ENCODE measurements around the gene RNF220.

Gene RNF220

GRCh38 chr1:44405031-44405797 is at the start of gene RNF220:
Gene RNF220 (plus strand): TSS chr1:44405255.
- no peak for DNase-seq (ENCODE audit: low read depth)

- DNase-seq (ENCODE audit: low read depth) = no peak
These were observed 49.3 kb upstream of the RNF220 start for GRCh38 chr1:44355582-44356305.

GRCh38 chr1:44357710-44358109 is 47.3 kb upstream of the RNF220 start:
- no peak for DNase-seq (ENCODE audit: low read depth)

DNA sequence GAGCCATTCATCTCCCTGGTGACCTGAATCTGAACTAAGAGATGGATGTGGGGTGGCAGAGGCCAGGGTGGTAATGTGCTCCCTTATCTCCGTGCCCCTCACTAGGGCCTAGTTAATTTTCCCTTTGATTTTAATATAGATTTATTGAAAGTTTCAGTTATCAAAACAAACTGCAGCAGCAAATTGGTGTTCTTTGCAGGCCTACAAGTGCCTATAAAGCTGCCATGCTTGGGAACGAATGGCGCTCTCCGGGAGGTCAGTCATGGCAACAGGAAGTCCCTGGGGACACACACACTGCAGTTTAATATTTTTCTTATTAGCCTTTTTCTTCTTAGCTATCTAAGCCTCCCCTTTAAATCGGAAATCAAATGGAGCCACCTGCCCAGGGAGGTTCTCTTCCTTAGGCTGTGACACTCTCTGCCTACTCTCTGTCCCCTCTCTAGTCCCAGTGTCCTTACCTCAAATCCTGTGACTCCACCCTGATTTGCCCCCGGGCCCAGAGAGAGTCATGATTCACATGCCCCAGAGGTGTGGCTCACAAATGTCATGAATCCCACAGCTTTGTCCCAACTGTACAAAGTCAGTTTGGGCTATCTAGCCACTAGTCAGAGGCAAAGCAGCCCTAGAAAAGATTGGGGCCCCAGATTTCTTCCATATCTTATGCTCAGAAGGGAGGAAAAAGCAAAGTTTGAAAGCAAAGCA is 45.7 kb upstream of the RNF220 start:
- DNase-seq (ENCODE audit: low read depth) = no peak

GRCh38 chr1:44361478-44361877 is 43.6 kb upstream of the RNF220 start:
- DNase-seq (ENCODE audit: low read depth) = no peak

- no peak for DNase-seq (ENCODE audit: low read depth)
These were observed 38.6 kb upstream of the RNF220 start for GRCh38 chr1:44366371-44366975.

- no peak for DNase-seq (ENCODE audit: low read depth)
These were observed 37.1 kb upstream of the RNF220 start for GRCh38 chr1:44367944-44368343.

DNA sequence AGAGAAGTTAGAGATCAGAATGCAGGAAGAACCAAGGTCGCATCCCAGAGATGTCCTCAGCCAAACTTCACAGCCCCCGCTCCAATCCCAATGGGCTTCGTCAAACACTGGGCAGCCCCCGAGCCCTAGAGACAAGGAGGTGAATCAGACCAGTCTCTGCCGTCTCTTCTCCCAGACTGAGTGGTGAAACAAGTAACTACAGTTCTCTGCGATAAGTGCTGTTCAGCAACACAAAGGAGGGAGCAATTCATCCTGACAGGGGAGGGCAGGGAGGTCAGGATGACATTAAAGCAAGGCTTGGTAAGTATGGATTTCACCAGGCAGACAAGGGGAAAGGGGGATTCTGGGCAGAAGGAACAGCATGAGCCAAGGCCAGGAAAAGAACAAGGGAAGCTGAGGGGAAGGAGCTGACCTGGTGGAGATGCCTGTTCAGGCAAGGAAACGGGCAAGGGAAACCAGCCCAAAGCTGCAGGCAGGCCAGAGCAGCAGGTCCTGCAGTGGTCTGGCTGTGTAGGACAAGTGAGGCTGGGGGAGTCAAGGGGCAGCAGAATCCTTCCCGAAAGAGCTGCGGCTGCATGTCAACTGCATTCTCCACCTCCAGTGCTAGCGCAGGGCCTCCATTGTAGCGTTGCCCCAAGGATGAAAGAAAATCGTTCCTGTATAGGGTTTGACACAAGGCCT is 36.4 kb upstream of the RNF220 start:
- DNase-seq (ENCODE audit: low read depth) = no peak

DNA sequence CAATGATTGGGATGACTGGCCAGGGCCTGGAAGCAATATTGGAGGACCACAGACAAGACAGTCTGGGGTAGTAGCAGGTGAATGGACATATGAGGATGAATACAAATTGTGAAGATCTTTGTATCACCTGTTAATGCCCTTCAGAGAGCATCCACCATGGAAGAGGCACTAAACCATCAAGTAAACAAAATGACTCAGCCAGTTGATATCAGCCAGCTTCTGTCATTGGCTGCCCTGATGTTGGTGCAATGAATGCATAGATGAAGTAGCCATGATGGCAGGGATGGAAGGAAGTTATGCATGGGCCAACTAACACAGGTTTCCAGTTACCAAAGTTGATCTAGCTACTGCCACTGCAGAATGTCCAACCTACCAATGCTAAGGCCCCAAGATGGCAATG is 33.8 kb upstream of the RNF220 start:
- no peak for DNase-seq (ENCODE audit: low read depth)

- no peak for DNase-seq (ENCODE audit: low read depth)
These were observed 29.5 kb upstream of the RNF220 start for GRCh38 chr1:44375547-44375946.

DNA sequence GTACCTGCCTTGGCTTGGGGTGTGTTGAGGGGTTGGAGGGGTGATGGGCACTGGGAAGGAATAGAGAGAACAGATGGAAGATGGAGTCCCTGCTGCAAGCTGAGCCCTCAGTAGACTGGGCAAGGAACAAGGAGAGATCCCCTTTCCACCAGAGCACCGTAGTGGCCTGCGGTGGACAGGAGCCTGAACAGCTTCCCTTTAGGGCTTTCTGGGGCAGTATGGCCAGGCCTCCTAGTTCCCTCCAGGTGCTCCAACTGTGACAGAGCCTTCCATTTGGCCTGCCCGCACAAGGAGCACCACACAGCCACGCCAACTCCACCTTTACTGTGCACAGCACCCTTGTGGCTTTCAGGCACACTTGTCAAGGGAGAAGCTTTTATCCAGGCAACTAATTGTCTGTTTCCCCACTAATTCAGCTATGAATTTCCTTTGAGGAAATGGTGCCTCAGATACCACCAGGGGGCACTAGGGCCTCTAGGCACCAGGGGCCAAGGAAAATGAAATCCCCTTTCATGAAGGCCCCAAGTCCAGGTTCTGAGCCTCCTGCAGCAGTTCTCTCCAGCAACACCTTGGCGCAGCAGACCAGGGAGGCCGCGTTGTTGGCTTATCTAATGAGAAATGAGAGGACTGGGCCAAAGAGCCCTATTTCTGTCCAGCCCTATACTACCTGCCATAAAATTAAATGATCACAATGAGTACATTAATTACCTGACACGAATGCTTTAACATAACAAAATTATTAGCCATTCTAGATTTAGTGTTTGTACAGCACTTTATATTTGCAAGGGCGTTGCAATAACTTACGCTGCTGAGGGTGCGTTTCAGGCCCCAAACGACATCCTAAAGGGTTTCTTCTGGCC is 26.9 kb upstream of the RNF220 start:
- DNase-seq (ENCODE audit: low read depth) = no peak

DNA sequence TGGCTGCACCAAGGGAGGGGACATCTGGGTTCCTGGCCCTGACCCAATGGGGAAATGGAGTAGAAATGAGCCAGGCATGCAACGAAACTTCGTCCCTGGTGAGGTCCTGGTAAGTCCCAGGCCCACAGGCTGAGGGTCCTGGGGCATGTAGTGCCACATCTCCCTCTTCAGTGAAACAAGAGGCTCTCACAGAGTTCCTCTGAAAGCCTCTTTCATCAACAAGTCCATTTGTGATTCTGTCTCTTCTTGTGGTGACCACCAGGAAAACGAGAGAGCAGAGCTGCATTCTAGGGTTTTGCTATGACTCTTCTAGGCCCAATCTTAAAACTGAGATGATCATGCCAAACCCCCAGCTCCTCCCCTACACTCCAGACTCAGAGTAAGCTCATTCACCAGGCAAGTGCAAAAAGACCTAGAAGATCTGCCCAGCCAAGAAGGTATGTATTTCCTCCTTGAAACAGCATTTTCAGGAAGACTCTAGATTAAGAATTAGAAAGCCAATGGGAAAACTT is 24.3 kb upstream of the RNF220 start:
- no peak for DNase-seq (ENCODE audit: low read depth)

DNA sequence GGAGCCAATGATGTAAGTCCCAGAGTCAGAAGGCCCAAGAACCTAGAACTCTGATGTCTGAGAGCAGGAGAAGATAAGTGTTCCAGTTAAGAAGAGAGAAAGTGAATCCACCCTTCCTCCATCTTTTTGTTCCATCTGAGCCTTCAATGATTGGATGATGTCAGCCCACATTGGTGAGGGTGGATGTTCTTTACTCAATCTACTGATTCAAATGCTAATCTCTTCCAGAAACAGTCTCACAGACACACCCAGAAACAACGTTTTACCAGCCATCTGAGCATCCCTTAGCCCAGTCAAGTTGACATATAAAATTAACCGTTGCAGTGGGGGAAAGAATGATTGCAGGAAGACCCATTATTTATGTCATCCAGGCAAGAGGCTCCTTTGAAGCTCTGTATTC is 16.5 kb upstream of the RNF220 start:
- no peak for DNase-seq (ENCODE audit: low read depth)

- DNase-seq (ENCODE audit: low read depth) = no peak
These were observed 15.6 kb upstream of the RNF220 start for GRCh38 chr1:44389437-44389836.

GRCh38 chr1:44390277-44390676 is 14.8 kb upstream of the RNF220 start:
- no peak for DNase-seq (ENCODE audit: low read depth)

GRCh38 chr1:44401256-44402228 is 3.5 kb upstream of the RNF220 start:
- no peak for DNase-seq (ENCODE audit: low read depth)

DNA sequence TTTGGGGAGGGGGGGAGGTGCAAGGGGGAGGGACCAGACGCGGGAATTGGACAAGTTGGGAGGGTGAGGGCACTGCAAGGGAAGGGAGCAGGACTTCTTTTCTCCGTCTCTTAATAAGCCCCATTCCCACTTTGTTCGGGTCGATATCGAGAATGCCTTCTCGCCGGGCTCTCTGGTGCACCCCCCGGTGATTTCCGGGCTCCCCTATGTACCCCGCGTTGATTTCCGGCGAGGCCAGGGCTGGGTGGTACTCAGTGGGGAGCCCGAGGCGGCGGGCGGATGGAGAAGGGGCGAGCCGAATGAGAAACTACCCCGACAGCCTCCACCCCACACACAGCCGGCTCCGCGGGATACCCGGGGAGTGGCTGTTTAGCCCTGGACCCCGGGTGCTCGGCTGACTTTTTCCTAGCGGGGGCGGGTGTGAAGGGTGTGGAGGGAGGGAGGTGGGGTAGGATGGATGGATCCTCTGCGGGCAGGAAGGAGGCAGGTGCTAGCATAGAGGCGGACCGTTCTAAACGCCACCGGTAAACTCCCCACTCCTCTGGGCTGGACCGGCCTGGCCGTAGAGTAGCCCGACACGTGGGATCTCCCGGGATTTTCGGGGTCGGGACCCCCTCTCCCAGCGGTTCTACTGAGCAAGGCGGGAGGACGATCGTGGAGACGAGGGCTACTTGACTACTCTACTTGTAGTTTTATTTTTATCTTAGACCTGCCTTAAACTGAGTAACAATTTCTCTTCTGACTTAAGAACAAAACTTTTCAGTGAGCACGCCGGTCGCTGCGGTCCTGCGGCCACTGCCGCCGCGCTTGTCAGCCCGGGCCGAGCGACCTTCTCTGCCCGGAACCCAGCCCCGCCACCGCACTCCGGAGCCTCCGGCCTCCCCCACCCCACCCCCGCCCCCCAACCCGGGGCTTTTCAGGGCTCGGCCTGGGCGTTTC is 1.0 kb downstream of the RNF220 start:
- DNase-seq (ENCODE audit: low read depth) = no peak

GRCh38 chr1:44406737-44407429 is 1.8 kb downstream of the RNF220 start:
- DNase-seq (ENCODE audit: low read depth) = no peak
